CD4-positive, alpha-beta T cell (primary cell): Measurements from ENCODE around the gene SLC37A1. TPM values are rescaled to one million over a fixed set of nuclear protein-coding genes. Genes with fewer than 3 reads are reported as not detected.

Experiments
- ATAC-seq: fragments of 200-7000 bp; cut with Tn5 transposase; one replicate; pipeline ENCODE4 v1.10.0; 2022; ENCODE audit warnings: mild to moderate bottlenecking; ENCODE audit not compliant: poor library complexity
- CTCF ChIA-PET: fragments of 350-600 bp; sonication (Branson Sonifier 250); formaldehyde crosslinking; loops from one replicate; lab custom pipeline; 2021; ENCODE audit warnings: antibody characterized with exemption, inconsistent platforms; lab: Charles Lee
- POLR2A ChIA-PET: fragments of 350-600 bp; sonication (Branson Sonifier 250); formaldehyde crosslinking; loops from one replicate; lab custom pipeline; 2021; ENCODE audit warnings: antibody characterized with exemption, inconsistent platforms; lab: Charles Lee
- DNase-seq, 14 experiments: peaks; one replicate each; pipeline ENCODE4 v3.0.0-alpha.2; 2013 to 2020; ENCODE audit warnings: mixed read lengths in 2 of 14
- H3K27ac ChIP-seq, 2 donors: one replicate each; pipeline versions ENCODE4 v1.5.1 to v1.7.0; 2013; ENCODE audit warnings: low read length in 2 of 2, low read depth in 1 of 2, mild to moderate bottlenecking in 1 of 2
- H3K27me3 ChIP-seq, 2 experiments: 1 replicate in 1 of 2; 2 replicates in 1 of 2; pipeline versions ENCODE4 v1.6.1 to v1.7.0; 2013; ENCODE audit warnings: low read length in 2 of 2, control low read depth in 1 of 2, mild to moderate bottlenecking in 1 of 2, moderate library complexity in 1 of 2; ENCODE audit not compliant: insufficient read depth in 2 of 2, control insufficient read depth in 1 of 2
- H3K36me3 ChIP-seq: one replicate; pipeline ENCODE4 v1.6.1; 2013; ENCODE audit warnings: low read length, control low read depth; ENCODE audit not compliant: insufficient read depth
- H3K4me1 ChIP-seq: one replicate; pipeline ENCODE4 v1.6.1; 2013; ENCODE audit warnings: low read length, control low read depth; ENCODE audit not compliant: insufficient read depth
- H3K4me3 ChIP-seq: one replicate; pipeline ENCODE4 v1.5.1; 2013; ENCODE audit warnings: mild to moderate bottlenecking, low read length, moderate library complexity
- H3K9me3 ChIP-seq, 2 experiments: 1 replicate in 1 of 2; 2 replicates in 1 of 2; pipeline versions ENCODE4 v1.6.1 to v1.7.0; 2013; ENCODE audit warnings: low read length in 2 of 2, mild to moderate bottlenecking in 2 of 2, control low read depth in 1 of 2, moderate library complexity in 1 of 2; ENCODE audit not compliant: control insufficient read depth in 1 of 2, insufficient read depth in 1 of 2
- H3K27ac Mint-ChIP-seq: one replicate; pipeline ENCODE4 v1.8.0; 2020; ENCODE audit warnings: mixed read lengths
- H3K27me3 Mint-ChIP-seq: one replicate; pipeline ENCODE4 v1.8.0; 2021; ENCODE audit warnings: mixed read lengths
- H3K36me3 Mint-ChIP-seq: one replicate; pipeline ENCODE4 v1.8.0; 2021; ENCODE audit warnings: low read depth, mixed read lengths
- H3K4me1 Mint-ChIP-seq: one replicate; pipeline ENCODE4 v1.8.0; 2021; ENCODE audit warnings: low read depth, mixed read lengths
- H3K4me3 Mint-ChIP-seq: one replicate; pipeline ENCODE4 v1.8.0; 2020; ENCODE audit warnings: mild to moderate bottlenecking, mixed read lengths
- H3K9me3 Mint-ChIP-seq: one replicate; pipeline ENCODE4 v1.8.0; 2020; ENCODE audit warnings: mixed read lengths
- CTCF ChIP-seq: fragments of 200-600 bp; IDR thresholded peaks from one replicate; pipeline ENCODE4 v1.8.0; 2022; ENCODE audit warnings: antibody characterized with exemption, mild to moderate bottlenecking
- intact Hi-C, 2 experiments: fragments of 100-400 bp; cut with DNase I in 1 of 2; cut with micrococcal nuclease in 1 of 2; formaldehyde crosslinking; loops; one replicate each; pipeline versions ENCODE4 v1.15.1 to v1.9.0; 2023 to 2025; cut with DNase I, micrococcal nuclease
- total RNA-seq, 174 experiments: library from RNA in 2 of 174; stranded (reverse) in 2 of 174; gene quantifications; one replicate each; pipeline ENCODE4 v1.2.3 and lab custom pipeline; 2021 to 2026

The SLC37A1 gene
- total RNA-seq, 2 experiments from 2014 or later: 16.4 to 16.7 TPM

- H3K36me3 Mint-ChIP-seq: peaks cover 76% of the 10 kb centered on the region
- no peaks in the 10 kb centered on the region for H3K9me3 Mint-ChIP-seq
- no peak overlapping the region for H3K27ac Mint-ChIP-seq
- ChIA-PET POLR2A (no interaction called here), CTCF (no interaction called here)
- H3K4me1 Mint-ChIP-seq: peaks cover 49% of the 10 kb centered on the region
- no peak overlapping the region for H3K4me3 ChIP-seq
- TF ChIP-seq CTCF: no peak
- intact Hi-C loops: loop anchor here in 1 of 2 experiments (10.0 kb wide), 1 partner anchor 184 kb away; no protein-coding TSS in a partner anchor
- peaks cover 58% of the 10 kb centered on the region for H3K36me3 ChIP-seq
- no peak overlapping the region for H3K27ac ChIP-seq
- H3K27me3 Mint-ChIP-seq: no peaks in the 10 kb centered on the region
- H3K4me1 ChIP-seq: peaks cover 22% of the 10 kb centered on the region
- DNase-seq (no peak), ATAC-seq (no peak)
- H3K4me3 Mint-ChIP-seq: no peak overlapping the region
- H3K27me3 ChIP-seq: no peaks in the 10 kb centered on the region
- H3K9me3 ChIP-seq: no peaks in the 10 kb centered on the region
Measured at GRCh38 chr21:42518626-42519025, 5.0 kb downstream of the SLC37A1 start.

- H3K4me3 Mint-ChIP-seq: no peak overlapping the region
- ChIA-PET CTCF (no interaction called here), POLR2A (no interaction called here)
- Histone ChIP-seq H3K9me3 (no peaks in the 10 kb centered on the region), H3K27ac (no peak overlapping the region), H3K4me1 (peaks cover 22% of the 10 kb centered on the region), H3K4me3 (no peak overlapping the region), H3K36me3 (peaks cover 65% of the 10 kb centered on the region), H3K27me3 (no peaks in the 10 kb centered on the region)
- peaks cover 54% of the 10 kb centered on the region for H3K4me1 Mint-ChIP-seq
- ATAC-seq (no peak), DNase-seq (no peak)
- intact Hi-C loops: no loop called here
- no peaks in the 10 kb centered on the region for H3K9me3 Mint-ChIP-seq
- no peaks in the 10 kb centered on the region for H3K27me3 Mint-ChIP-seq
- H3K36me3 Mint-ChIP-seq: peaks cover 84% of the 10 kb centered on the region
- no peak overlapping the region for H3K27ac Mint-ChIP-seq
- TF ChIP-seq CTCF: no peak
Measured at GRCh38 chr21:42520628-42521253, 7.1 kb downstream of the SLC37A1 start.

- H3K27me3 Mint-ChIP-seq: no peaks in the 10 kb centered on the region
- ATAC-seq (no peak), DNase-seq (no peak)
- H3K4me1 Mint-ChIP-seq: peaks cover 58% of the 10 kb centered on the region
- H3K4me3 Mint-ChIP-seq: no peak overlapping the region
- ChIA-PET CTCF (no interaction called here), POLR2A (no interaction called here)
- no peaks in the 10 kb centered on the region for H3K9me3 Mint-ChIP-seq
- H3K4me1 ChIP-seq: peaks cover 17% of the 10 kb centered on the region
- H3K36me3 ChIP-seq: peaks cover 69% of the 10 kb centered on the region
- no peak overlapping the region for H3K27ac Mint-ChIP-seq
- intact Hi-C loops: no loop called here
- no peak overlapping the region for H3K4me3 ChIP-seq
- no peak overlapping the region for H3K27ac ChIP-seq
- peaks cover 89% of the 10 kb centered on the region for H3K36me3 Mint-ChIP-seq
- no peaks in the 10 kb centered on the region for H3K27me3 ChIP-seq
- no peak for TF ChIP-seq CTCF
- no peaks in the 10 kb centered on the region for H3K9me3 ChIP-seq
Measured at GRCh38 chr21:42521384-42521783, 7.7 kb downstream of the SLC37A1 start.
